Frontal cortex (tissue), 4 donors: Measurements from ENCODE around the gene COX6A2. TPM values are rescaled to one million over a fixed set of nuclear protein-coding genes. Genes with fewer than 3 reads are reported as not detected.

Experiments used
- DNase-seq, 2 donors: peaks; one replicate each; pipeline ENCODE4 v3.0.0; 2012; ENCODE audit warnings: low spot score in 2 of 2
- FAIRE-seq: peaks from 2 replicates; lab custom pipeline; 2012; peaks lifted over from hg19 to GRCh38; lab: Jason Lieb, UNC
- total RNA-seq: library from RNA; depleted of rRNA; stranded (reverse); fragments of >200 nt; gene quantifications from one replicate; pipeline ENCODE4 v1.2.3, GENCODE V29; 2014
- donor health status: control.
- donor health status: control.
- donor health status: control.

COX6A2 gene
- total RNA-seq: not detected

GRCh38 chr16:31428279-31428597 lies at the start of gene COX6A2:
TSS of gene COX6A2 (minus strand) at chr16:31428360. CDS start at chr16:31428325, 35 bp downstream.
- FAIRE-seq: no peak
- DNase-seq: no peak

GRCh38 chr16:31477220-31478216 lies 49.4 kb upstream of the COX6A2 start:
- DNase-seq (no peak), FAIRE-seq (no peak)

GRCh38 chr16:31476303-31477219 lies 48.4 kb upstream of the COX6A2 start:
- DNase-seq: peak; percentile 58 to 69
- FAIRE-seq: no peak

GRCh38 chr16:31475946-31476302 lies 47.8 kb upstream of the COX6A2 start:
- DNase-seq (no peak), FAIRE-seq (no peak)

- FAIRE-seq (no peak), DNase-seq (no peak)
Measured at GRCh38 chr16:31474773-31475738, 46.9 kb upstream of the COX6A2 start.

- no peak for FAIRE-seq
- no peak for DNase-seq
Measured at GRCh38 chr16:31474173-31474714, 46.1 kb upstream of the COX6A2 start.

- FAIRE-seq (no peak), DNase-seq (no peak)
Measured at GRCh38 chr16:31473264-31473984, 45.3 kb upstream of the COX6A2 start.

- peak; percentile 63 to 77 for DNase-seq
- no peak for FAIRE-seq
Measured at GRCh38 chr16:31472709-31473203, 44.6 kb upstream of the COX6A2 start.

- no peak for FAIRE-seq
Measured at GRCh38 chr16:31471875-31472708, 43.9 kb upstream of the COX6A2 start, which contains the start of gene TGFB1I1. TSS of gene TGFB1I1 (plus strand) at chr16:31472152. CDS start at chr16:31472189, 37 bp downstream.

GRCh38 chr16:31471241-31471874 lies 43.2 kb upstream of the COX6A2 start:
- FAIRE-seq: no peak
- no peak for DNase-seq

More at GRCh38 chr16:31471875-31472708, 43.9 kb upstream of the COX6A2 start, which contains the start of gene TGFB1I1:
- peak; percentile 60 to 69 for DNase-seq

- DNase-seq: no peak
- FAIRE-seq: no peak
Measured at GRCh38 chr16:31470615-31471014, 42.5 kb upstream of the COX6A2 start.

GRCh38 chr16:31467858-31468257 lies 39.7 kb upstream of the COX6A2 start:
- FAIRE-seq (no peak), DNase-seq (no peak)

- DNase-seq: peak in 1 of 2 donors; percentile 37
- no peak for FAIRE-seq
Measured at GRCh38 chr16:31467151-31467773, 39.1 kb upstream of the COX6A2 start.

- DNase-seq: peak in 1 of 2 donors; percentile 17
- no peak for FAIRE-seq
Measured at GRCh38 chr16:31466381-31466841, 38.3 kb upstream of the COX6A2 start.

- DNase-seq: peak in 1 of 2 donors; percentile 16
- no peak for FAIRE-seq
Measured at GRCh38 chr16:31465788-31466370, 37.7 kb upstream of the COX6A2 start.

- no peak for DNase-seq
- FAIRE-seq: no peak
Measured at GRCh38 chr16:31464781-31465260, 36.7 kb upstream of the COX6A2 start.
